T-cell (primary cell): ENCODE data around the gene OPA1. TPM values are rescaled to one million over a fixed set of nuclear protein-coding genes. Genes with fewer than 3 reads are reported as not detected.

ENCODE experiments used
- ATAC-seq, 4 experiments: fragments of 200-7000 bp in 3 of 4; fragments of 150-1000 bp in 1 of 4; cut with Tn5 transposase; replicated peaks in 1 of 4; 1 replicate in 3 of 4; 2 replicates in 1 of 4; pipeline ENCODE4 v1.10.0; 2021; ENCODE audit warnings: moderate library complexity in 3 of 4, mild to moderate bottlenecking in 2 of 4, moderate number of reproducible peaks in 1 of 4
- CTCF ChIA-PET, 2 donors: fragments of 300-600 bp; sonication (Branson Sonifier 250); formaldehyde crosslinking; loops; one replicate each; lab custom pipeline; 2022; ENCODE audit warnings: antibody characterized with exemption in 2 of 2; lab: Charles Lee
- POLR2A ChIA-PET, 2 donors: fragments of 300-600 bp; sonication (Branson Sonifier 250); formaldehyde crosslinking; loops; one replicate each; lab custom pipeline; 2022; ENCODE audit warnings: antibody characterized with exemption in 2 of 2; lab: Charles Lee
- DNase-seq, 35 experiments: peaks; one replicate each; pipeline versions ENCODE4 v3.0.0 to v3.0.0-alpha.2; 2013 to 2023
- H3K27ac ChIP-seq: one replicate; pipeline ENCODE4 v1.5.1; 2013; ENCODE audit warnings: low read length
- H3K27me3 ChIP-seq, 2 experiments: replicated peaks in 1 of 2; 1 replicate in 1 of 2; 2 replicates in 1 of 2; pipeline versions ENCODE4 v1.6.1 to v1.7.0; 2013; ENCODE audit warnings: low read length in 1 of 2, mixed read lengths in 1 of 2; ENCODE audit not compliant: control insufficient read depth in 2 of 2, insufficient read depth in 2 of 2; ENCODE audit errors: extremely low read depth in 1 of 2
- H3K36me3 ChIP-seq, 2 donors: 1 replicate in 1 of 2; 2 replicates in 1 of 2; pipeline versions ENCODE4 v1.6.1 to v1.7.0; 2013; ENCODE audit warnings: low read length in 1 of 2; ENCODE audit not compliant: control insufficient read depth in 2 of 2, insufficient read depth in 1 of 2; ENCODE audit errors: extremely low read depth in 1 of 2
- H3K4me1 ChIP-seq, 2 experiments: 1 replicate in 1 of 2; 2 replicates in 1 of 2; pipeline versions ENCODE4 v1.6.1 to v1.7.0; 2013; ENCODE audit warnings: low read length in 2 of 2, mixed read lengths in 1 of 2; ENCODE audit not compliant: insufficient read depth in 2 of 2, control insufficient read depth in 1 of 2; ENCODE audit errors: extremely low read depth in 1 of 2
- H3K4me3 ChIP-seq, 2 donors: 1 replicate in 1 of 2; 2 replicates in 1 of 2; pipeline versions ENCODE4 v1.5.1 to v1.7.0; 2013; ENCODE audit warnings: mild to moderate bottlenecking in 2 of 2, low read length in 1 of 2, moderate library complexity in 1 of 2; ENCODE audit not compliant: control insufficient read depth in 1 of 2; ENCODE audit errors: extremely low read depth in 1 of 2
- H3K9me3 ChIP-seq: 2 replicates; pipeline ENCODE4 v1.7.0; 2013
- H3K27ac Mint-ChIP-seq, 2 donors: one replicate each; pipeline ENCODE4 v1.8.0; 2020 to 2021; ENCODE audit warnings: mild to moderate bottlenecking in 2 of 2, mixed read lengths in 2 of 2
- H3K27me3 Mint-ChIP-seq, 2 donors: one replicate each; pipeline ENCODE4 v1.8.0; 2021 to 2022; ENCODE audit warnings: mixed read lengths in 2 of 2
- H3K36me3 Mint-ChIP-seq: one replicate; pipeline ENCODE4 v1.8.0; 2021; ENCODE audit warnings: mixed read lengths
- H3K4me1 Mint-ChIP-seq, 3 donors: one replicate each; pipeline ENCODE4 v1.8.0; 2020 to 2022; ENCODE audit warnings: mixed read lengths in 3 of 3, mild to moderate bottlenecking in 1 of 3
- H3K4me3 Mint-ChIP-seq, 3 donors: one replicate each; pipeline ENCODE4 v1.8.0; 2020 to 2022; ENCODE audit warnings: mild to moderate bottlenecking in 3 of 3, mixed read lengths in 3 of 3, moderate library complexity in 3 of 3
- H3K9me3 Mint-ChIP-seq, 3 donors: one replicate each; pipeline ENCODE4 v1.8.0; 2020 to 2022; ENCODE audit warnings: mixed read lengths in 3 of 3
- WGBS: methylation state at CpG from one replicate; pipeline ENCODE4 v1.1.5; 2013; ENCODE audit warnings: missing lambda C conversion rate; ENCODE audit not compliant: insufficient coverage; 5-methylcytosine and 5-hydroxymethylcytosine counted together
- total RNA-seq, 35 experiments: library from RNA in 6 of 35; stranded (reverse) in 6 of 35; fragments of 120-200 nt in 1 of 35; gene quantifications; one replicate each; pipeline versions ENCODE4 v1.2.1 to v1.2.4 and lab custom pipeline; 2013 to 2026

OPA1 gene
- total RNA-seq, 5 donors from 2014 or later (not counting 1 experiment from before 2014, with no cell fraction given), result 40.5 to 56.1 (median 41.9) TPM

DNA sequence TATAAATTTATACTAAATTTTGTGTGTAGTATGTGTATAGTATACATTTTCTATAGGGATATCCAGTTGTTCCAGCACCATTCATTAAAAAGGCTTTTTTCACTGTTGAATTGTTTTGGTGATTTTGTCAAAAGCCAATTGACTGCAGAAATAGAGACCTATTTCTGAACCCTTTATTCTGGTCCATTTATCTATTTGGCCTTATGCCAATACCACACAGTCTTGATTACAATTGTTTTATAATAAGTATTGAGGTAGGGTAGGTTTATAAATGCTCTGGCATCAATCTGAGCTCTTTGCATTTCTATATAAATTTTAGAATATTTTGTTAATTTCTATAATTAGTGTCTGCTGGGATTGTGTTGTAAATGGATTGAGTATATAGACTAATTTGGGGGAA lies 6.5 kb upstream of the OPA1 start:
- no peak overlapping the region for H3K4me3 Mint-ChIP-seq
- POLR2A ChIA-PET, result no interaction called here
- no peak overlapping the region for H3K27ac Mint-ChIP-seq
- peaks cover 0 to 2% (median under 1%) of the 10 kb centered on the region in 3 donors for H3K4me1 Mint-ChIP-seq
- peaks cover 5% of the 10 kb centered on the region for H3K36me3 Mint-ChIP-seq
- DNase-seq, result no peak
- Histone ChIP-seq H3K9me3 (no peaks in the 10 kb centered on the region), H3K4me1 (no peaks in the 10 kb centered on the region), H3K36me3 (no peaks in the 10 kb centered on the region), H3K27ac (no peak overlapping the region), H3K27me3 (no peaks in the 10 kb centered on the region), H3K4me3 (no peak overlapping the region)
- CTCF ChIA-PET, result no interaction called here
- no peak for ATAC-seq
- H3K27me3 Mint-ChIP-seq, result no peaks in the 10 kb centered on the region
- H3K9me3 Mint-ChIP-seq, result no peaks in the 10 kb centered on the region

DNA sequence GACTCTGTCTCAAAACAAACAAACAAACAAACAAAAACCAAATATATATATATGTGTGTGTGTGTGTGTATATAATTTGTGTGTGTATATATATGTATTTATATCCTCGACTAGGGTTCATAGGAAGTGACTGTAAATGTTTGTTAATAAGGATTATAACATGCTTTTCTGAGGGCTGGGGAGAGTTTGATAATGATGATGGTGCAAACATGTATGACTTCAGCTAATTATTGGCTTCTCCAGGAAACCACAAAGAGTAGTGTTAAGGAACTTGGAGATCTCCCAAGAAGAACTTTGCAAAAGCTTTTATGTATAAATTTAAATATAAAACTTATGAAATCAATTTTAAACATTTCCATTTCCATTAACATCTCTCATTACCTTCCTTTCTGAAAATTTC lies 3.9 kb upstream of the OPA1 start:
- Mint-ChIP-seq H3K27me3 (no peaks in the 10 kb centered on the region), H3K36me3 (peaks cover 5% of the 10 kb centered on the region), H3K4me3 (no peak overlapping the region), H3K4me1 (peaks cover 21 to 24% (median 22%) of the 10 kb centered on the region in 3 donors), H3K27ac (no peak overlapping the region), H3K9me3 (no peaks in the 10 kb centered on the region)
- Histone ChIP-seq H3K9me3 (no peaks in the 10 kb centered on the region), H3K4me1 (peaks cover 7 to 11% of the 10 kb centered on the region in 2 experiments), H3K27me3 (no peaks in the 10 kb centered on the region), H3K27ac (no peak overlapping the region), H3K36me3 (no peaks in the 10 kb centered on the region), H3K4me3 (no peak overlapping the region)
- ChIA-PET POLR2A (no interaction called here), CTCF (no interaction called here)
- ATAC-seq (no peak), DNase-seq (no peak)
- WGBS, result no CpG with 5 or more reads among the region's 1 CpG

DNA sequence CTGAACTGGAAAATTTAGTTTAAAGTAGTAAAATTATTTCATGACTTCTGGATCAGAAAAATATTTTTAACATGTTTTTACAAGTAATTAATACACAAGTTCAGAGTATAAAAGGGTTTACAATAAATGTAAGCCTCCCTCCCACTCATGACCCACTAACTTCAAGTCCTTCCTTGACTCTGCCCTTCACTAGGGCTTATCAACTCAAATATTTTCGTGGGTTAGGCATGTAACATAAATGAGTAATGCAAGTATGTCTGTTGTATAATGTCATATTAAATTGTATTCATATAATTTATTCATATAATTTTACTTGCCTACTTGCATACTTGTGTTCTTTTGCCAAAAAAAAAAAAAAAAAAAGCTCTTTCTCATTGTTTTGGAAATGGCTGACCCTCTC lies 3.4 kb upstream of the OPA1 start:
- POLR2A ChIA-PET, result no interaction called here
- no peaks in the 10 kb centered on the region for H3K27me3 ChIP-seq
- H3K36me3 ChIP-seq, result no peaks in the 10 kb centered on the region
- DNase-seq (no peak), ATAC-seq (no peak)
- H3K27ac Mint-ChIP-seq, result no peak overlapping the region
- H3K4me3 Mint-ChIP-seq, result no peak overlapping the region
- no peak overlapping the region for H3K4me3 ChIP-seq
- H3K27me3 Mint-ChIP-seq, result no peaks in the 10 kb centered on the region
- no peaks in the 10 kb centered on the region for H3K9me3 Mint-ChIP-seq
- peaks cover 10 to 16% of the 10 kb centered on the region in 2 experiments for H3K4me1 ChIP-seq
- no peaks in the 10 kb centered on the region for H3K9me3 ChIP-seq
- peaks cover 26 to 29% (median 26%) of the 10 kb centered on the region in 3 donors for H3K4me1 Mint-ChIP-seq
- no peak overlapping the region for H3K27ac ChIP-seq
- WGBS, result no CpG with 5 or more reads among the region's 1 CpG
- H3K36me3 Mint-ChIP-seq, result peaks cover 5% of the 10 kb centered on the region
- CTCF ChIA-PET, result interaction anchor here in 1 of 2 donors (0.6 kb wide), 1 partner anchor 126 kb away, joined by 3 read pairs; no protein-coding TSS in a partner anchor

DNA sequence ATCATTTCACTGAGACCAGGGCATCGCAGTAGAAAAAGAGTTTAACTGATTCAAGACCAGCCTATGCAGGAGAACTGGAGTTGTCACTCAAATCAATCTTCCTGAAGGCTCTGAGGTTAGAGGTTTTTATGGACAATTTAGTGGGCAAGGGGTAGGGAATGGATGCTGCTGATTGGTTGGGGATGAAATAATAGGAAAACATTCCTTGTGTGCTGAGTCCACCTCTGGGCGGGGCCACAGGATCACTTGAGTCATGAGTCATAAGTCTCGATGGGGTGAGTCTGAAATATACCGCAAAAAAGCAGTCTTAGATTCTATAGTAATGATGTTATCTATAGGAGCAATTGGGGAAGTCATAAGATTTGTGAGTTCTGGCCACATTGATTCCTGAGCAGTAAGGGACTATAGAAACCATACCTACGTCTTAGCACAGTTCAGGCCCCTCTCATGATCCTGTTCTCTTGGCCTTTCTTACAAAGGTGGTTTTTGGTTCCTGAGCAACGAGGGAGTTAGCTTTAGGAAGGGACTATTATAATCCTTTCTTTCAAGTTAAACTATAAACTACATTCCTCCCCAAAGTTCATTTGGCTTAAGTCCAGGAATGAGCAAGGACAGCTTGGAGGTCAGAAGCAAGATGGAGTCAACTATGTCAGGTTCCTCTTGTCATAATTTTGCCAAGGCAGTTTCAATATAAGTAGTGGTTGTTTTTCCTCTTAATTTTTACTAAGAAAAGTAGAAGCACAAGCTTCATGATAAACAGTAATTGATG lies 2.7 kb upstream of the OPA1 start:
- WGBS, result 87% methylated on average over 3 of the region's 6 CpGs
- H3K4me1 ChIP-seq, result peaks cover 11 to 16% of the 10 kb centered on the region in 2 experiments
- DNase-seq, result no peak
- H3K4me3 Mint-ChIP-seq, result no peak overlapping the region
- ChIA-PET CTCF (interaction anchor here in 1 of 2 donors (0.6 kb wide), 1 partner anchor 127 kb away, joined by 3 read pairs; no protein-coding TSS in a partner anchor), POLR2A (no interaction called here)
- no peaks in the 10 kb centered on the region for H3K9me3 ChIP-seq
- H3K4me3 ChIP-seq, result no peak overlapping the region
- no peaks in the 10 kb centered on the region for H3K27me3 ChIP-seq
- no peak for ATAC-seq
- no peak overlapping the region for H3K27ac ChIP-seq
- H3K4me1 Mint-ChIP-seq, result peaks cover 32 to 33% (median 32%) of the 10 kb centered on the region in 3 donors
- no peaks in the 10 kb centered on the region for H3K36me3 ChIP-seq
- H3K27me3 Mint-ChIP-seq, result no peaks in the 10 kb centered on the region
- peaks cover 5% of the 10 kb centered on the region for H3K36me3 Mint-ChIP-seq
- no peak overlapping the region for H3K27ac Mint-ChIP-seq
- H3K9me3 Mint-ChIP-seq, result no peaks in the 10 kb centered on the region

DNA sequence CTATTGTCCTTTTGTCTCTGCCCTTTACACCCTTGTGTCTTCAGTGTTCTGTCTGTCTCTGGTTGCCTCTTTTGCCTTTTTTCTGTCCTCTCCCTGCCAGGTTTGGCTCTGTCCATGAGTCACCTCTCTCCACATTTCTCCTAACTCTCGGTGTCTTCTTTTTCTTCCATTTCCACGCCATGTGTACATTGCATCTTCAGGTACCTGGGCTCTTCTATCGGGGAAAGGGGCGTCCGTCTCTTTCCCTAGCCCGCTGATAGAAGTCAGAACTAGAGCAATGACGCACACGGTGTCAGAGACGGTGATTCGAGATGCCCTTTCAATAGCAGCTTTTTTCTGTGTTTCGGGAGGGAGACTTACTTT lies 641 bp downstream of the OPA1 start:
- Histone ChIP-seq H3K4me3 (peak overlapping the region; percentile 78 to 95), H3K27ac (peak overlapping the region; percentile 84), H3K27me3 (no peaks in the 10 kb centered on the region), H3K4me1 (peaks cover 11 to 16% of the 10 kb centered on the region in 2 experiments), H3K9me3 (no peaks in the 10 kb centered on the region), H3K36me3 (peaks cover 0 to 10% of the 10 kb centered on the region in 2 donors)
- CTCF ChIA-PET, result interaction anchor here in 1 of 2 donors (0.6 kb wide), 1 partner anchor 1007 kb away, joined by 3 read pairs; no protein-coding TSS in a partner anchor
- no peaks in the 10 kb centered on the region for H3K9me3 Mint-ChIP-seq
- H3K27ac Mint-ChIP-seq, result peak overlapping the region; percentile 90 to 93
- H3K27me3 Mint-ChIP-seq, result no peaks in the 10 kb centered on the region
- H3K36me3 Mint-ChIP-seq, result peaks cover 10% of the 10 kb centered on the region
- peak overlapping the region; percentile 89 to 97 (median 95) for H3K4me3 Mint-ChIP-seq
- H3K4me1 Mint-ChIP-seq, result peaks cover 57 to 63% (median 58%) of the 10 kb centered on the region in 3 donors
- POLR2A ChIA-PET, result no interaction called here
- 7% methylated on average over 2 of the region's 11 CpGs for WGBS
- DNase-seq (peak in 30 of 35 experiments; percentile 3 to 55 (median 26)), ATAC-seq (peak; percentile 12 to 62 (median 26))

DNA sequence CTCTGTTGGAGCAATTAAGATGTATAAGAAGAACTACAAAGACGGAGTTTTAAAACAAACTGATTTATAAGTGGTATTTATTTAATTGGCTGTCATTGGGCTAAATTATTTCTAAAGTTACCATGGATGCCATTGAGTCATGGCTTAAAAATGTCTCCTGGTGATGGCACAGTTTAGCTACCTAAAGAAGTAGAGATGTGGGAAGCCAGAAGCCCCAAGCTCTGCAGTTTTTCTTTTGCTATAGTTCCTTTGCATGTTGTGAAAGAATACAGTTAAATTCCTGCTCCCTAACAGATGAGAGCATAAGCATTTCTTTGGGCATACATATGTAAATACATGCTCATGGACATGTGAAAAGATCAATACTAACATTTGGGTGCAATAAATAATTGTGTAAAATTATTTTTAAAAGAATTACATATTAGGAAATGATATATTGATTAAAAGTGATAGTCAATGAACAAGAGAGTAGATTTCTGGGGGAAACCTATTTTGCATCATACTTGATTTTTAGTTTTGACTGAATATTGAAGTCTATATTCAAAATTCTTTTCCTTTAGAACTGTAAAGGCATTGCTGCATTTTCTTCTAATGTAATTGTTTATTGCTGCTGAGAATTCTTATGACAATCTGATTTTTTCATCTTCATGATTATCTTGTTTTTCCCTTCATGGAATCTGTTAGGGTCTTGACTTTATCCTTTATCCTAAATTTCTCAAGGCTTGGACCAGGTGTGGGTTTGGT lies 2.1 kb downstream of the OPA1 start:
- Mint-ChIP-seq H3K27ac (peak overlapping the region in 1 of 2 donors; percentile 44), H3K4me1 (peaks cover 71 to 74% (median 72%) of the 10 kb centered on the region in 3 donors), H3K4me3 (peak overlapping the region; percentile 89 to 97 (median 95)), H3K36me3 (peaks cover 18% of the 10 kb centered on the region), H3K27me3 (no peaks in the 10 kb centered on the region), H3K9me3 (no peaks in the 10 kb centered on the region)
- DNase-seq, result no peak
- no CpG with 5 or more reads among the region's 1 CpG for WGBS
- Histone ChIP-seq H3K4me3 (no peak overlapping the region), H3K4me1 (peaks cover 11 to 16% of the 10 kb centered on the region in 2 experiments), H3K9me3 (no peaks in the 10 kb centered on the region), H3K27ac (no peak overlapping the region), H3K27me3 (no peaks in the 10 kb centered on the region), H3K36me3 (peaks cover 0 to 13% of the 10 kb centered on the region in 2 donors)
- ChIA-PET POLR2A (interaction anchor here in 1 of 2 donors (0.6 to 0.7 kb wide), 2 partner anchors 17 to 102 kb away, joined by 6 to 11 read pairs; no protein-coding TSS in a partner anchor), CTCF (no interaction called here)
- ATAC-seq, result no peak
